HepG2 (cell line): ENCODE data around the gene ADAM15. TPM values are rescaled to one million over a fixed set of nuclear protein-coding genes. Genes with fewer than 3 reads are reported as not detected.

Source experiments
- ATAC-seq: fragments of 200-7000 bp; cut with Tn5 transposase; 3 replicates; pipeline ENCODE4 v1.9.1; 2020; ENCODE audit warnings: mild to moderate bottlenecking, moderate library complexity
- BruUV-seq: library from RNA; stranded (reverse); fragments of 400-500 nt; replicated peaks from 2 replicates; lab custom pipeline; 2021; lab: Mats Ljungman, UMichigan
- CTCF ChIA-PET: fragments of 300-600 bp; formaldehyde crosslinking; extraction: SDS; loops from one replicate; lab custom pipeline; 2021; ENCODE audit warnings: low total read pairs, inconsistent platforms, low intra/inter-chr PET ratio; lab: Yijun Ruan, JAX
- POLR2A ChIA-PET: fragments of 350-600 bp; sonication (Branson Sonifier 250); formaldehyde crosslinking; loops from one replicate; lab custom pipeline; 2020; ENCODE audit warnings: antibody characterized with exemption, inconsistent platforms; lab: Yijun Ruan, JAX
- DNase-seq: peaks from one replicate; pipeline ENCODE4 v3.0.0-alpha.2; 2015; ENCODE audit warnings: low spot score
- FAIRE-seq: peaks from 3 replicates; lab custom pipeline; 2011; peaks lifted over from hg19 to GRCh38; lab: Jason Lieb, UNC
- H2AFZ ChIP-seq: one replicate; pipeline ENCODE4 v1.6.1; 2011; ENCODE audit warnings: low read length, inconsistent platforms
- H3K27ac ChIP-seq: fragments of 300-600 bp; 3 replicates; pipeline ENCODE4 v1.8.0; 2011; ENCODE audit warnings: mixed run types, mild to moderate bottlenecking, mixed read lengths, low read length, inconsistent platforms; ENCODE audit not compliant: insufficient read depth; ENCODE audit errors: extremely low read length
- H3K27me3 ChIP-seq, 2 experiments: fragments of 200-600 bp in 1 of 2; 2 replicates in 1 of 2; 3 replicates in 1 of 2; pipeline versions ENCODE4 v1.6.0 to v1.8.0; 2011; ENCODE audit warnings: low read length in 2 of 2, mild to moderate bottlenecking in 2 of 2, moderate library complexity in 2 of 2, inconsistent platforms in 1 of 2; ENCODE audit not compliant: insufficient read depth in 2 of 2, control insufficient read depth in 1 of 2
- H3K36me3 ChIP-seq, 2 experiments: fragments of 200-600 bp in 1 of 2; replicated peaks in 1 of 2; 2 replicates in 1 of 2; 3 replicates in 1 of 2; pipeline versions ENCODE4 v1.5.1 to v1.8.0; 2011; ENCODE audit warnings: low read length in 2 of 2, inconsistent platforms in 1 of 2; ENCODE audit not compliant: insufficient read depth in 2 of 2, control insufficient read depth in 1 of 2
- H3K4me1 ChIP-seq: 2 replicates; pipeline ENCODE4 v1.5.1; 2012; ENCODE audit warnings: low read length, inconsistent platforms; ENCODE audit not compliant: insufficient read depth
- H3K4me2 ChIP-seq: 2 replicates; pipeline ENCODE4 v1.6.0; 2011; ENCODE audit warnings: low read depth, low read length, inconsistent platforms
- H3K4me3 ChIP-seq, 3 experiments: fragments of 200-600 bp in 1 of 3; sonication (generic), shearing (Covaris generic) in 1 of 3; replicated peaks in 1 of 3; 2 replicates each; pipeline ENCODE4 v1.5.1; 2011 to 2016; ENCODE audit warnings: low read length in 3 of 3, inconsistent platforms in 2 of 3, low read depth in 2 of 3, mild to moderate bottlenecking in 2 of 3, control low read depth in 1 of 3, mixed read lengths in 1 of 3; ENCODE audit not compliant: insufficient read depth in 1 of 3
- H3K79me2 ChIP-seq: one replicate; pipeline ENCODE4 v1.6.1; 2011; ENCODE audit warnings: low read length, inconsistent platforms; ENCODE audit not compliant: insufficient read depth
- H3K9ac ChIP-seq: 2 replicates; pipeline ENCODE4 v1.6.0; 2011; ENCODE audit warnings: mild to moderate bottlenecking, low read depth, low read length, inconsistent platforms; ENCODE audit not compliant: insufficient read depth
- H3K9me3 ChIP-seq: 2 replicates; pipeline ENCODE4 v1.5.1; 2012; ENCODE audit warnings: mild to moderate bottlenecking, low read length
- H4K20me1 ChIP-seq: 2 replicates; pipeline ENCODE4 v1.6.0; 2011; ENCODE audit warnings: inconsistent platforms, mild to moderate bottlenecking, low read length, moderate library complexity; ENCODE audit not compliant: insufficient read depth
- AHR ChIP-seq: IDR thresholded peaks from 2 replicates; pipeline ENCODE4 v1.6.1; 2018; ENCODE audit warnings: missing genetic modification reagents, missing compliant biosample characterization
- CCDC6 ChIP-seq: sonication (generic); formaldehyde crosslinking; IDR thresholded peaks from 2 replicates; pipeline ENCODE4 v1.8.1; 2022; ENCODE audit warnings: mild to moderate bottlenecking, missing genetic modification reagents, moderate library complexity
- CENPX ChIP-seq: sonication (generic); formaldehyde crosslinking; IDR thresholded peaks from 2 replicates; pipeline ENCODE4 v1.9.0; 2021; ENCODE audit warnings: mild to moderate bottlenecking, missing genetic modification reagents, moderate library complexity
- IRF9 ChIP-seq: sonication (generic); formaldehyde crosslinking; IDR thresholded peaks from 2 replicates; pipeline ENCODE4 v1.8.0; 2022; ENCODE audit warnings: missing genetic modification reagents, mild to moderate bottlenecking, borderline replicate concordance
- MTERF4 ChIP-seq: sonication (generic); formaldehyde crosslinking; IDR thresholded peaks from 2 replicates; pipeline ENCODE4 v1.8.0; 2023; ENCODE audit warnings: mild to moderate bottlenecking, missing genetic modification reagents
- ONECUT2 ChIP-seq: sonication (generic); formaldehyde crosslinking; IDR thresholded peaks from 2 replicates; pipeline ENCODE4 v1.4.0; 2020; ENCODE audit warnings: missing genetic modification reagents
- TP53 ChIP-seq: sonication (generic); formaldehyde crosslinking; conservative IDR thresholded peaks from 2 replicates; pipeline ENCODE4 v1.4.0; 2020; ENCODE audit warnings: missing genetic modification reagents
- ZBED4 ChIP-seq: sonication (generic); formaldehyde crosslinking; IDR thresholded peaks from 2 replicates; pipeline ENCODE4 v1.4.0; 2020; ENCODE audit warnings: missing genetic modification reagents, borderline replicate concordance
- ZNF788 ChIP-seq: sonication (generic); formaldehyde crosslinking; IDR thresholded peaks from 2 replicates; pipeline ENCODE4 v1.5.0; 2020; ENCODE audit warnings: mild to moderate bottlenecking, missing genetic modification reagents, borderline replicate concordance
- WGBS: methylation state at CpG from one replicate; pipeline ENCODE4 v1.1.6; 2017; ENCODE audit warnings: low lambda C conversion rate; 5-methylcytosine and 5-hydroxymethylcytosine counted together
- in situ Hi-C: cut with HindIII; loops from 2 replicates; pipeline ENCODE4 v1.10.0; 2017; ENCODE audit warnings: low pct_unique_long_range_greater_than_20kb; ENCODE audit not compliant: extremely low pct_ligation_motif_present
- intact Hi-C: fragments of 100-400 bp; cut with micrococcal nuclease; formaldehyde crosslinking; loops from one replicate; pipeline ENCODE4 v1.10.0; 2022; ENCODE audit not compliant: unreplicated experiment
- polyA plus RNA-seq, 8 experiments: library from polyadenylated mRNA; depleted of rRNA in 3 of 8; stranded (reverse) in 7 of 8; unstranded in 1 of 8; fragments of >200 nt; fragmentation: Illumina TruSeq in 4 of 8; extraction: Trizol in 4 of 8; gene quantifications; 2 replicates each; pipeline versions ENCODE4 v1.2.1 to v1.2.3, GENCODE V29; 2011 to 2016; ENCODE audit warnings: low read depth in 4 of 8, missing spikeins in 1 of 8, mixed read lengths in 1 of 8; ENCODE audit not compliant: insufficient read depth in 1 of 8
- total RNA-seq, 5 experiments: library from RNA; depleted of rRNA; stranded (reverse); fragments of >200 nt; fragmentation: Illumina TruSeq; extraction: Trizol; gene quantifications; 2 replicates each; pipeline ENCODE4 v1.2.3, GENCODE V29; 2016; ENCODE audit warnings: low read depth in 1 of 5

The ADAM15 gene
- total and polyA plus RNA-seq, 2 of the 13 experiments (the other 11 are each of a cell fraction or from before 2014, with no cell fraction given): 17.9 to 25.6 TPM

GRCh38 chr1:155034318-155035208 is 16.6 kb upstream of the ADAM15 start:
- in situ Hi-C loops: no loop called here

GRCh38 chr1:155035936-155036335 is 15.2 kb upstream of the ADAM15 start:
- no peaks in the 10 kb centered on the region for H3K36me3 ChIP-seq
- no peak overlapping the region for H3K9ac ChIP-seq
- no peak overlapping the region for H3K4me3 ChIP-seq
- whole genome bisulfite sequencing: 52% methylated on average over 2 of the region's 2 CpGs
- no peak for DNase-seq
- ATAC-seq: no peak
- H2AFZ ChIP-seq: no peak overlapping the region
- H3K4me1 ChIP-seq: peaks cover 24% of the 10 kb centered on the region
- H3K9me3 ChIP-seq: no peaks in the 10 kb centered on the region
- H3K27me3 ChIP-seq: peaks cover 9 to 53% of the 10 kb centered on the region in 2 experiments
- intact Hi-C loops (no loop called here), in situ Hi-C loops (no loop called here)
- no peaks in the 10 kb centered on the region for H4K20me1 ChIP-seq
- no peaks in the 10 kb centered on the region for H3K79me2 ChIP-seq
- POLR2A ChIA-PET: no interaction called here
- no peak overlapping the region for H3K4me2 ChIP-seq
- CTCF ChIA-PET: no interaction called here
- no TSS peak for BruUV-seq
- no peak overlapping the region for H3K27ac ChIP-seq
- FAIRE-seq: no peak
- TF ChIP-seq IRF9 (no peak), CCDC6 (no peak), ZBED4 (no peak), CENPX (CRISPR knock-in tag) (no peak), AHR (CRISPR knock-in tag) (no peak)

More at GRCh38 chr1:155034318-155035208, 16.6 kb upstream of the ADAM15 start:
- Histone ChIP-seq H3K27me3 (peaks cover 11 to 58% of the 10 kb centered on the region in 2 experiments), H3K9ac (no peak overlapping the region), H3K9me3 (no peaks in the 10 kb centered on the region), H3K4me2 (no peak overlapping the region), H2AFZ (no peak overlapping the region), H3K27ac (no peak overlapping the region), H4K20me1 (no peaks in the 10 kb centered on the region), H3K79me2 (no peaks in the 10 kb centered on the region), H3K4me3 (no peak overlapping the region), H3K4me1 (peaks cover 26% of the 10 kb centered on the region; the same call in 1 of the 2 replicates), H3K36me3 (no peaks in the 10 kb centered on the region)
- BruUV-seq: no TSS peak
- DNase-seq: no peak
- TF ChIP-seq ZNF788 (no peak), TP53 (CRISPR knock-in tag) (no peak), MTERF4 (CRISPR knock-in tag) (no peak), ONECUT2 (no peak)
- 35% methylated on average over 14 of the region's 20 CpGs for WGBS
- ChIA-PET CTCF (no interaction called here), POLR2A (interaction anchor here (1.1 kb wide), 1 partner anchor 9 kb away, joined by 3 read pairs; no protein-coding TSS in a partner anchor)
- intact Hi-C loops: no loop called here
- no peak for FAIRE-seq
- no peak for ATAC-seq
